Neural cell (in vitro differentiated cells): Measurements from ENCODE around the gene PMEL. TPM values are rescaled to one million over a fixed set of nuclear protein-coding genes. Genes with fewer than 3 reads are reported as not detected.

Experiments
- H2AFZ ChIP-seq: fragments of 200-600, 300-800 bp; sonication (generic), shearing (Covaris generic); 2 replicates; pipeline ENCODE4 v1.6.0; 2014; ENCODE audit warnings: low read depth, mild to moderate bottlenecking, antibody characterized with exemption, low read length, moderate library complexity
- H3F3A ChIP-seq: fragments of 200-600 bp; shearing (Covaris generic); 2 replicates; pipeline ENCODE4 v1.6.1; 2016; ENCODE audit warnings: mild to moderate bottlenecking, moderate library complexity, mixed read lengths, antibody characterized with exemption, low read length; ENCODE audit not compliant: insufficient read depth, poor library complexity, severe bottlenecking
- H3K27ac ChIP-seq: fragments of 200-600, 300-800 bp; sonication (generic), shearing (Covaris generic); 2 replicates; pipeline ENCODE4 v1.5.1; 2014; ENCODE audit warnings: mild to moderate bottlenecking, low read length, moderate library complexity
- H3K27me3 ChIP-seq: fragments of 300-800, 200-600 bp; sonication (generic), shearing (Covaris generic); 2 replicates; pipeline ENCODE4 v1.6.0; 2014; ENCODE audit warnings: mild to moderate bottlenecking, low read depth, low read length, moderate library complexity; ENCODE audit not compliant: insufficient read depth
- H3K36me3 ChIP-seq: fragments of 300-800, 200-600 bp; sonication (generic), shearing (Covaris generic); 2 replicates; pipeline ENCODE4 v1.5.1; 2014; ENCODE audit warnings: mild to moderate bottlenecking, antibody characterized with exemption, low read length, moderate library complexity; ENCODE audit not compliant: insufficient read depth
- H3K4me2 ChIP-seq: fragments of 300-800, 200-600 bp; sonication (generic), shearing (Covaris generic); 2 replicates; pipeline ENCODE4 v1.6.0; 2014; ENCODE audit warnings: mild to moderate bottlenecking, low read length
- H3K4me3 ChIP-seq: fragments of 300-800, 200-600 bp; sonication (generic), shearing (Covaris generic); 2 replicates; pipeline ENCODE4 v1.5.1; 2014; ENCODE audit warnings: mild to moderate bottlenecking, low read length, moderate library complexity
- H3K79me2 ChIP-seq: fragments of 200-600 bp; shearing (Covaris generic); replicated peaks from 2 replicates; pipeline ENCODE4 v1.6.0; 2014; ENCODE audit warnings: mild to moderate bottlenecking, low read length, moderate library complexity; ENCODE audit not compliant: insufficient read depth
- H3K9ac ChIP-seq: fragments of 300-800, 200-600 bp; sonication (generic), shearing (Covaris generic); 2 replicates; pipeline ENCODE4 v1.6.1; 2016; ENCODE audit warnings: mild to moderate bottlenecking, low read length, mixed read lengths
- H3K9me2 ChIP-seq: fragments of 200-600 bp; shearing (Covaris generic); 2 replicates; pipeline ENCODE4 v1.6.1; 2016; ENCODE audit warnings: mild to moderate bottlenecking, low read length, mixed read lengths; ENCODE audit not compliant: insufficient read depth
- H3K9me3 ChIP-seq: fragments of 200-600, 300-800 bp; sonication (generic), shearing (Covaris generic); 2 replicates; pipeline ENCODE4 v1.6.1; 2016; ENCODE audit warnings: mild to moderate bottlenecking, mixed run types, low read length, moderate library complexity, mixed read lengths
- H4K20me1 ChIP-seq: fragments of 200-600 bp; shearing (Covaris generic); 2 replicates; pipeline ENCODE4 v1.6.1; 2016; ENCODE audit warnings: mild to moderate bottlenecking, mixed run types; ENCODE audit not compliant: insufficient read depth
- CTCF ChIP-seq: fragments of 450-650 bp; IDR thresholded peaks from 2 replicates; pipeline ENCODE4 v1.5.1; 2014; ENCODE audit warnings: antibody characterized with exemption, mild to moderate bottlenecking, moderate library complexity; ENCODE audit not compliant: poor library complexity, severe bottlenecking
- EP300 ChIP-seq: fragments of 450-650 bp; conservative IDR thresholded peaks from 2 replicates; pipeline ENCODE4 v1.6.1; 2014; ENCODE audit warnings: antibody characterized with exemption, mild to moderate bottlenecking, moderate library complexity; ENCODE audit not compliant: poor library complexity, severe bottlenecking
- EZH2 ChIP-seq: fragments of 200-600, 300-800 bp; shearing (Covaris generic), sonication (generic); IDR thresholded peaks from 2 replicates; pipeline ENCODE4 v1.6.1; 2014; ENCODE audit warnings: antibody characterized with exemption, low read length, borderline replicate concordance, mild to moderate bottlenecking; ENCODE audit not compliant: insufficient read depth, poor library complexity, severe bottlenecking
- MXI1 ChIP-seq: fragments of 450-650 bp; conservative IDR thresholded peaks from 2 replicates; pipeline ENCODE4 v1.6.1; 2014; ENCODE audit warnings: antibody characterized with exemption, mild to moderate bottlenecking; ENCODE audit not compliant: poor library complexity, severe bottlenecking
- POLR2AphosphoS5 ChIP-seq: IDR thresholded peaks from 2 replicates; pipeline ENCODE4 v1.6.1; 2012
- RAD21 ChIP-seq: fragments of 450-650 bp; conservative IDR thresholded peaks from 2 replicates; pipeline ENCODE4 v1.6.1; 2014; ENCODE audit warnings: antibody characterized with exemption, mild to moderate bottlenecking, moderate library complexity
- REST ChIP-seq: IDR thresholded peaks from 2 replicates; pipeline ENCODE4 v1.6.1; 2012; ENCODE audit warnings: borderline replicate concordance
- SMC3 ChIP-seq: fragments of 450-650 bp; conservative IDR thresholded peaks from 2 replicates; pipeline ENCODE4 v1.6.1; 2014; ENCODE audit warnings: antibody characterized with exemption, mild to moderate bottlenecking, moderate library complexity; ENCODE audit not compliant: poor library complexity
- TAF1 ChIP-seq: IDR thresholded peaks from 2 replicates; pipeline ENCODE4 v1.6.1; 2012; ENCODE audit warnings: low read depth
- polyA plus RNA-seq: library from polyadenylated mRNA; depleted of rRNA; stranded (reverse); fragments of >200 nt; gene quantifications from 2 replicates; pipeline ENCODE4 v1.2.3, GENCODE V29; 2014

The PMEL gene
- polyA plus RNA-seq, 1 donor from 2014 or later: not detected

- H3K4me3 ChIP-seq: no peak overlapping the region
- H3K27ac ChIP-seq: no peak overlapping the region
- no peaks in the 10 kb centered on the region for H3K27me3 ChIP-seq
- no peaks in the 10 kb centered on the region for H3K79me2 ChIP-seq
- no peak overlapping the region for H2AFZ ChIP-seq
- no peaks in the 10 kb centered on the region for H3K36me3 ChIP-seq
- H3K4me2 ChIP-seq: no peak overlapping the region
- no peak for TF ChIP-seq CTCF
- no peak for TF ChIP-seq REST
- H3K9ac ChIP-seq: no peak overlapping the region
- no peaks in the 10 kb centered on the region for H3K9me2 ChIP-seq
- H3K9me3 ChIP-seq: no peaks in the 10 kb centered on the region
- H4K20me1 ChIP-seq: no peaks in the 10 kb centered on the region
- no peaks in the 10 kb centered on the region for H3F3A ChIP-seq
Measured at GRCh38 chr12:55965240-55965639, 602 bp downstream of the PMEL start.

DNA sequence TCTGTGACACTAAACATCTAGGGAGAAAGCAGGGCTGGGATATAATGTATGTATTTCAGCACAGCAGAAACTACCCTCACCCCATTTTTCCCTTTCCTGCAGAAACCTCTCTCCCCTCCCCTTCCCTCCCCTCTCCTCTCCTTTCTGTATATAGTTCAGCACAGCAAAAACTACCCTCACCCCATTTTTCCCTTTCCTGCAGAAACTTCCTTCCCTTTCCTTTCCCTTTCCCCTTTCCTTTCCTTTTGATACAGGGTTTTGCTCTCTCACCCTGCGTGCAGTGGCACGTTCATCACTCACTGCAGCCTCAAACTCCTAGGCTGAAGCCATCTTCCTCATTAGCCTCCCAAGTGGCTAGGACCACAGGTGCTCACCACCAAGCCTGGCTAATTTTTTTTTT lies 2.1 kb downstream of the PMEL start:
- TF ChIP-seq EP300 (no peak), CTCF (no peak), POLR2AphosphoS5 (no peak), TAF1 (no peak), SMC3 (no peak), RAD21 (no peak), REST (no peak), MXI1 (no peak), EZH2 (no peak)

More for the DNA sequence above, 2.1 kb downstream of the PMEL start:
- Histone ChIP-seq H3K27me3 (no peaks in the 10 kb centered on the region), H3K9me2 (no peaks in the 10 kb centered on the region), H3K27ac (no peak overlapping the region), H3F3A (no peaks in the 10 kb centered on the region), H3K9ac (no peak overlapping the region), H4K20me1 (no peaks in the 10 kb centered on the region), H3K79me2 (no peaks in the 10 kb centered on the region), H3K9me3 (no peaks in the 10 kb centered on the region), H3K4me3 (no peak overlapping the region), H2AFZ (no peak overlapping the region), H3K4me2 (no peak overlapping the region), H3K36me3 (no peaks in the 10 kb centered on the region)
